Activated CD4-positive, alpha-beta T cell treated with anti-CD3 and anti-CD28 coated beads, Interleukin-2, amount 10 ng/mL, durations not matched to agents 24 days and 14 days (primary cell): ENCODE measurements around the gene TSPAN31. TPM values are rescaled to one million over a fixed set of nuclear protein-coding genes. Genes with fewer than 3 reads are reported as not detected.

ENCODE experiments used
- DNase-seq: peaks from one replicate; pipeline ENCODE4 v3.0.0; 2022
- H3K27ac Mint-ChIP-seq: one replicate; pipeline ENCODE4 v1.8.0; 2022; ENCODE audit warnings: mild to moderate bottlenecking, mixed read lengths
- H3K27me3 Mint-ChIP-seq: one replicate; pipeline ENCODE4 v1.8.0; 2022; ENCODE audit warnings: mixed read lengths
- H3K36me3 Mint-ChIP-seq: one replicate; pipeline ENCODE4 v1.8.0; 2022; ENCODE audit warnings: low read depth, mild to moderate bottlenecking, mixed read lengths
- H3K4me1 Mint-ChIP-seq: one replicate; pipeline ENCODE4 v1.8.0; 2021; ENCODE audit warnings: mixed read lengths
- H3K4me3 Mint-ChIP-seq: one replicate; pipeline ENCODE4 v1.8.0; 2022; ENCODE audit warnings: mild to moderate bottlenecking, moderate library complexity, mixed read lengths
- H3K9me3 Mint-ChIP-seq: one replicate; pipeline ENCODE4 v1.8.0; 2021; ENCODE audit warnings: mixed read lengths
- intact Hi-C: fragments of 100-400 bp; cut with micrococcal nuclease; formaldehyde crosslinking; loops from one replicate; pipeline ENCODE4 v1.15.1; 2023
- total RNA-seq: library from RNA; stranded (reverse); gene quantifications from 2 replicates; pipeline ENCODE4 v1.2.3, GENCODE V29; 2022

TSPAN31 gene
- total RNA-seq, 1 donor from 2014 or later, result 19.4 TPM

DNA sequence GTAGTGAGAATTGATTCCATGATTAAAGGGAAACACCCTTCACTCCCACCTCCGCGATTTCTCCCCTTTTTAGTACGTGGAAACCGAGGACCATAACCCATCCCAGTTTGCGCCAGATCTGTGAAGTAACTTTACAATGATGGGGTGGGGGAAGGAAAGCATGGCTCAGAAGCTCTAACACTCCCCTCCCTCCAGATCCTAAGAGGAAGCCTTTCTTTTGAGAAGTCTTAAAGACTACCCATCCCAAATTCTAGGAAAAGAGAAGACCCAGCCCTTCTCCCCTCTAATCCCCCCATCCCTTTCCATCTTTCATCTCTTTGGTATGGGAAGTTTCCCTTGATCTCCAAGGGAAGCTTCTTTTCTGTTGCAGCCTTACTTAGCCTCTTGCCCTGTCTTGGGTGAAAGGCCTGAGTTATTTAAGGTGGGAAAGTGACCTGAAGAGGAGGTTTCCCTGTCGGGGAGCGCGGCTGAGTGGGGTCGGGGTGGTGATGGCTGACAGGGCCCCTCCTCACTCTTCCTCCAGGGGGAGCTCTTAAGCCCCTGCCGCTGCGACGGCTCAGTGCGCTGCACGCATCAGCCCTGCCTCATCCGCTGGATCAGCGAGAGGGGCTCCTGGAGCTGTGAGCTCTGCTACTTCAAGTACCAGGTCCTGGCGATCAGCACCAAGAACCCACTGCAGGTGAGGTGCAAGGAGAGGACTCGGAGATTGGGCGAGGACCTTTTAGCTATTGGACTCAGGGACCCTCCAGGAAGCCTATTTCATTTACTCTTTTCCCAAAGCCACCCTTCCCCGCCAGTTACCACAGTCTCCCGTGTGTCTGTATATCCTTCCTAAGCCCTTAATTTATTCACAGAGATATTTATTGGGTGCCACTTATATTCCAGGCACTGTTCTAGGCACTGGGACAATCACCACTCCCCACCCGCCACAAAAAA is 11.8 kb downstream of the TSPAN31 start:
- H3K4me3 Mint-ChIP-seq, result peak overlapping the region; percentile 89
- H3K27me3 Mint-ChIP-seq, result no peaks in the 10 kb centered on the region
- DNase-seq, result peak; percentile 92
- peak overlapping the region; percentile 72 for H3K27ac Mint-ChIP-seq
- intact Hi-C loops, result loop anchor here (1.0 to 10.0 kb wide), 5 partner anchors 9 to 1932 kb away; partner anchors contain the start of genes DNAJC14 and ESYT1
- peaks cover 32% of the 10 kb centered on the region for H3K36me3 Mint-ChIP-seq
- no peaks in the 10 kb centered on the region for H3K9me3 Mint-ChIP-seq
- H3K4me1 Mint-ChIP-seq, result peaks cover 46% of the 10 kb centered on the region

DNA sequence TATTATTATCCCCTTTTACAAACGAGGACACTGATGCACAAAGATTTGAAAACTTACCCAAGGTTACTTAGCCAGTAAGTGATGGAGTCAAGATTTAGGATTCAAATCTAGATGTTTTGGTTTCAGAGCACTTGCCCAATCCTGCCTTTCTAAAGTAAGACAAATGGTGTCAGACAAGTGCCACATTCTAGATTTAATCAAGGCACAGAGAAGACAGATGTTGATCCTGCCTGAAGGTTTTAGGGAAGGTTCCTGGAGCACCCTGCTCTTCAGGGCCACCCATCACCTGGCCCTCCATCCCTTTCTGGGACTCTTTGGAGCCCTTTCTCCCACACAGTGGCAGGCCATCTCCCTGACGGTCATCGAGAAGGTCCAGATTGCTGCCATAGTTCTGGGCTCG is 12.9 kb downstream of the TSPAN31 start:
- no peak overlapping the region for H3K4me3 Mint-ChIP-seq
- H3K27me3 Mint-ChIP-seq, result no peaks in the 10 kb centered on the region
- H3K4me1 Mint-ChIP-seq, result peaks cover 38% of the 10 kb centered on the region
- no peak overlapping the region for H3K27ac Mint-ChIP-seq
- no peaks in the 10 kb centered on the region for H3K9me3 Mint-ChIP-seq
- intact Hi-C loops, result loop anchor here (5.0 to 10.0 kb wide), 4 partner anchors 85 to 1933 kb away; partner anchors contain the start of genes DNAJC14 and ESYT1
- DNase-seq, result no peak
- peaks cover 32% of the 10 kb centered on the region for H3K36me3 Mint-ChIP-seq

DNA sequence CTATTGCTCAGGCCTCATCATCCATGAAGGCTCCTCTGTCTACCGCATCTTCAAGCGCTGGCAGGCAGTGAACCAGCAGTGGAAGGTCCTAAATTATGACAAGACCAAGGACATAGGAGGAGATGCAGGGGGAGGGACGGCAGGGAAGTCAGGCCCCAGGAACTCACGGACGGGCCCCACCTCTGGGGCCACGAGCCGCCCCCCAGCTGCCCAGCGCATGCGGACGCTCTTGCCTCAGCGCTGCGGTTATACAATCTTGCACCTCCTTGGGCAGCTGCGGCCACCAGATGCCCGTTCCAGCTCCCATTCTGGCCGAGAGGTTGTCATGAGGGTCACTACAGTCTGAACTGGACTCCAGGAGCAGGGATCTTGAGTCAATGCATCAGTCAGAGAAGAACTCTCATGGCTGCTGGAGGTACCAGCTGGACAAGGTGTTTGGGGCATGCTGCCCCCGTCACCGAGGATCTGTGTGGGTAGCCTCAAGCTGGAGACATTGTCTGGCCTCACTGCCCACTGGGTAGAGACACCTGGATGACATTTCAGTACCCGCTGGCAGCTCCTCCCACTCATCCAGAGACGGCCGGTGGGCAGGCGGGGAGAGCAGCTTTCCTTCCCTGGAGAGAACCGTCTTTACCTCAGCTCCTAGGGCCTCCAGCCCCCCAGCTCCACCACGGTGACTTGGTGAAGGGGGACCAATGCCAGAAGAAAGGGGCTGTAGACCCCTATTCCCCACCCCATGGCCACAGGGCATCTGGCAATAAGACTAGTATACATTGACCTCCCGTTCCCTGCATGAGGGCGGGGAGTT is 13.9 kb downstream of the TSPAN31 start:
- Mint-ChIP-seq H3K4me3 (no peak overlapping the region), H3K36me3 (peaks cover 39% of the 10 kb centered on the region), H3K4me1 (peaks cover 36% of the 10 kb centered on the region), H3K27ac (no peak overlapping the region), H3K27me3 (no peaks in the 10 kb centered on the region), H3K9me3 (no peaks in the 10 kb centered on the region)
- intact Hi-C loops, result loop anchor here (5.0 to 10.0 kb wide), 4 partner anchors 84 to 1934 kb away; partner anchors contain the start of genes DNAJC14 and ESYT1
- DNase-seq, result no peak

DNA sequence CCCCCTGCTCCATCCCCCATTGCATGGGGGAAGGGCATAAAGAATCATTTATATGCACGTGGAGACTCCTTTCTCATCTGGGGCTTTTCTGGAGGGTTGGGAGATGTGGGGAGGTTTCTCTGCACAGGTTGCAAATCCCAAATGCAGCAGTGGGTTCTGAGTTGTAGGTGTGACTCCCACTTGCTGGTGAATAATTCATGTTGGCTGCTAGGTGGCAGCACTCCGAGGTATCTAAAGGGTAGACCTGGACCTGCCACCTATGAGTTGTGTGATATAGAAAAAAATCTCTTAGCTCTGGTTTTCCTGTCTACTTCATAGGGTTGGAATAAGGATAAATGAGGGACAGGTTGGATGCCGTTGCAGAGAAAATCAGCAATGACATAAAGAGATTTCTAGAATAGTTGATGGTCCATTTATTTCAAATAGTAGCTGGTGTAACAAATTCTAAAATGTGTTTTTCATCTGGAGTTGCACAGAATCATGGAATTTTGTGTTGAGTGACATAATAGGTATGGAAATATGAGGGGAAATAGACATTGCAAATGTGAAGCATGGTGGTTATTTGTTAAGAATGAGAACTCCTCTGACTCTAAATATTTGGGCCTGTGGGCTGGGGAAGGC is 14.6 kb downstream of the TSPAN31 start:
- intact Hi-C loops, result loop anchor here (5.0 to 10.0 kb wide), 4 partner anchors 83 to 1935 kb away; partner anchors contain the start of genes DNAJC14 and ESYT1
- H3K27me3 Mint-ChIP-seq, result no peaks in the 10 kb centered on the region
- H3K4me3 Mint-ChIP-seq, result no peak overlapping the region
- no peak overlapping the region for H3K27ac Mint-ChIP-seq
- peaks cover 40% of the 10 kb centered on the region for H3K36me3 Mint-ChIP-seq
- peak; percentile 80 for DNase-seq
- peaks cover 34% of the 10 kb centered on the region for H3K4me1 Mint-ChIP-seq
- no peaks in the 10 kb centered on the region for H3K9me3 Mint-ChIP-seq

DNA sequence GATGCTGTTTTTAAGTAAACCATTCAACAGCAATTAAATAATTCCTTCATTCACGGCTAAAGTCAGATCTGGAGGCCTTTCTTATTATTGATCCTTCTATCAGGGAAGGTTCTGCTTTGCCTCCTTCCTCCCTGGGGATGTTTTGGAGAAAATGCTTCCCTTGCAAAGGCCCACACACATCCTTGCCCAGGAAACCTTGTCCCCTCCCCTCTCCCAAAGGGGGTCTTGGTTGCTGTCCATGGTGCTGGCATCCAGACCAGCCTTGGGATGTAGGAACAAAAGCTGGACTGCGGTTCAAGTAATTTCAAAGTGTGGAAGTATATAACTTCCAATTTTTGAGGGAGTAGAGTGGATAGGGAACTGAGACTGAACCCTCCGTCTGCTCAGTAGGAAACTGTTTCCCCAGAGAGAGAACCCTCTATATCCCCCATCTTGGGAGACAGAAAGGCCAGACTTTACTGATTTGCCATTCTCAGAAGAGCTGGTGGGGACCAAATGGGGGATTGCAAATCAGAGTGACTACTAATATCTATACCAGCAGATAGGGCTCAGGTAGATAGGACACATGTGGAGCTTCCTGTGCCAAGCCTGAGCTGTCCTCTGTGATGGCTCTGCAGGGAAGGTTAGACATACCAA is 15.6 kb downstream of the TSPAN31 start:
- H3K27me3 Mint-ChIP-seq, result peaks cover 2% of the 10 kb centered on the region
- no peak for DNase-seq
- H3K9me3 Mint-ChIP-seq, result no peaks in the 10 kb centered on the region
- intact Hi-C loops, result no loop called here
- H3K36me3 Mint-ChIP-seq, result peaks cover 40% of the 10 kb centered on the region
- no peak overlapping the region for H3K4me3 Mint-ChIP-seq
- peaks cover 39% of the 10 kb centered on the region for H3K4me1 Mint-ChIP-seq
- no peak overlapping the region for H3K27ac Mint-ChIP-seq

DNA sequence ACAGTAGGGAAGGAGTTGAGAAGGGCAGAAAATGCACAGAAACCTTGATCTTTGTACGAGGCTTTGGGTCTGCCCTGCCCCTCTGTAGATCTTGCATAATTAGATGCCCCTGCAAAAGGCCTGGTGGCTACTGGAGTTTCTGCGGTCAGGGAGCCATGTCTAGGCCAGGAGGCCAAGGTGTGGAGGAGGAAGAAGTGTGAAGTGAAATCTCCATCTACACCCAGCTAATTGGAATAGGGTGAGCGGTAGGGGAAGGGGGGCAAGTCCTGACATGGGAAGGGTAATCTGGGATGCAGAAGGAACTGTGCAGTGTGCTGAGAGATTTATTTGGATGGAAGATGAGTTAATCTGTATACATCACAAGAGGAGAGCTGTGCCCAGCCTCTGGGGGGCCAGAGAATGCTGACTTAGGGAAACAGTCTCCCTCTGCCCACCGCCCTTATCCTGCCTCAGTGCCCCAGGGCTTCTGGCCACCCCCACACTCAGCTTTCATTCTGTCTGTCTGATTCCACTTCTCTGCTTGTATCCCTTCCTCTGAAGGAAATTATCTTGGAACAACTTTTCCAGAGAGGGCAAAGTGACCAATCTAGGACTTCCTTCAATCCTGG is 16.7 kb downstream of the TSPAN31 start:
- DNase-seq, result no peak

DNA sequence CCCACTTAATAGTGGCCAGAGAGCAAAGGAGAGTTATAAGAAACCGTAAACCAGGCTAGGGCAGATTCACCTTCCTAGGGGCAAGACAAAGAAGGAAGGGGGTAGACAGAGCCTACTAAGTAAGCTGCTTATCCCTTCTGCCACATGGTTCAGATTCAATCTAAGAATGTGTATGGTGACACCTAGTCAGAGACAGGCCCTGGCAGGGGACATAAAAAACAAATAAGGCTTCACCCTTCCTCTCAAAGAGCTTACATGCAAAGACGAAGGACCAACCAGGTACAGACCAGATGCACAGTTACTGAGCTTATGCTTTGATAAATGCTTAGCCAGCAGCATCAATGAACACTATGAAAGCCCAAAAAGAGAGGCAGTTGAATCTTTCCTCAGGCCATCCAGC is 17.6 kb downstream of the TSPAN31 start:
- Mint-ChIP-seq H3K36me3 (peaks cover 34% of the 10 kb centered on the region), H3K27ac (no peak overlapping the region), H3K9me3 (no peaks in the 10 kb centered on the region), H3K27me3 (peaks cover 8% of the 10 kb centered on the region), H3K4me1 (peaks cover 39% of the 10 kb centered on the region), H3K4me3 (no peak overlapping the region)
- intact Hi-C loops, result no loop called here
- DNase-seq, result no peak

More for the DNA sequence above, 16.7 kb downstream of the TSPAN31 start:
- Mint-ChIP-seq H3K27me3 (peaks cover 6% of the 10 kb centered on the region), H3K4me3 (no peak overlapping the region), H3K27ac (no peak overlapping the region), H3K4me1 (peaks cover 39% of the 10 kb centered on the region), H3K9me3 (no peaks in the 10 kb centered on the region), H3K36me3 (peaks cover 40% of the 10 kb centered on the region)
- intact Hi-C loops, result no loop called here

DNA sequence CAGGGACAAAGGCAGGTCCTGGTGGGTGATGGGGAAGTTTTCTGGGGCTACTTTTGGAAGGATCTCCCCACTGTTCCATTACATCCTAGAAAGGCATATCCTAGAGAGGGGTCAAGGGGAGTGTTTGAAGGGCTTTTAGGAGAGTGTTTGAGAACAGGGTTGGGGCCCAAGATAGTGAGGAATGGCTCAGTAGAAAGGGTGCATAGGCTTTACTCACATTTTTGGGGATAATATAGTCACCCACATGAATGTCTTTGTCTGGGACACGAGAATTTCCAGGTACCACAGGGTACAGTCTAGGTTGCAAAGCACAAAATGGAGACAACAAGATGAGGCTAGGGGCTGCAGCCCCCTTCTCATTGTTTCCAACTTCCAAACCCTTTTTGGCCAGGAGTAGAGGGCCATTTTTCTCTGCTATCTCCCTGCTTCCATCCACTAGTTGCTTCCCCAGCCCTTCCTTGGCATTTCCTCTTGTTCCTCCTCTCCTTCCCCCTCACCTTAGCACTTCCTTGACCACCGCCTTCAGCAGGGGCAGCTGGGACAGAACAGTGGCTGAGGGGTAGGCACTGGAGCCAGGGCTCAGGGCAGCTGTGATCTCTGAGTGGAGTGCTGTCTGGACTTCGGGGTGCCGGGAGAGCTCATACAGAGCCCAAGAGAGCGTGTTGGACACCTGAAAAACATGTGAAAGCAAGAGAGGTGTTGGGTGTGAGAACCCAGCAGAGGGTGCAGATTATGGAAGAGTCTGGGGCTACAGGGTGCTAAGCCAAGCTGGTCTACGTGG is 19.2 kb downstream of the TSPAN31 start:
- peaks cover 38% of the 10 kb centered on the region for H3K36me3 Mint-ChIP-seq
- H3K27ac Mint-ChIP-seq, result peak overlapping the region; percentile 53
- intact Hi-C loops, result no loop called here

DNA sequence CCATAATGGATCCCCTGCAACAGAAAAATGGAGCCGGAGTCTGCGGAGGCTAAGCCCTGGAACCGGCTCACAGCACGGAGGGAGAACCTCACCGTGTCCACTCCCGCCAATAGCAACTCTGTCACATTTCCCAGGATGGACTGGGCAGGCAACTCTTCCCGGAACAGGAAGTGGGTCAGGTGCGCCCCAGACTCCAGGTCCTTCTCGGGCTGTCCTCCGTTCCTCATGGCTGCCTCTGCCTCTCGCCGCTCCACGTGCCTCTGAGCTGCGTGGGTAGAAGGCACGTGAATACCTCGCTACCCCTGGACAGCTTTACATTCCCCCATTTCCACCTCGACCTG is 19.8 kb downstream of the TSPAN31 start:
- no peak for DNase-seq
- no peaks in the 10 kb centered on the region for H3K9me3 Mint-ChIP-seq
- H3K27ac Mint-ChIP-seq, result peak overlapping the region; percentile 85
- H3K27me3 Mint-ChIP-seq, result peaks cover 8% of the 10 kb centered on the region
- H3K4me3 Mint-ChIP-seq, result peak overlapping the region; percentile 93
- peaks cover 34% of the 10 kb centered on the region for H3K4me1 Mint-ChIP-seq
- intact Hi-C loops, result loop anchor here (1.0 kb wide), 1 partner anchor 8 kb away; no protein-coding TSS in a partner anchor
- H3K36me3 Mint-ChIP-seq, result peaks cover 38% of the 10 kb centered on the region

More for the DNA sequence above, 19.2 kb downstream of the TSPAN31 start:
- DNase-seq, result no peak
- Mint-ChIP-seq H3K9me3 (no peaks in the 10 kb centered on the region), H3K4me3 (peak overlapping the region; percentile 93), H3K27me3 (peaks cover 8% of the 10 kb centered on the region), H3K4me1 (peaks cover 39% of the 10 kb centered on the region)

DNA sequence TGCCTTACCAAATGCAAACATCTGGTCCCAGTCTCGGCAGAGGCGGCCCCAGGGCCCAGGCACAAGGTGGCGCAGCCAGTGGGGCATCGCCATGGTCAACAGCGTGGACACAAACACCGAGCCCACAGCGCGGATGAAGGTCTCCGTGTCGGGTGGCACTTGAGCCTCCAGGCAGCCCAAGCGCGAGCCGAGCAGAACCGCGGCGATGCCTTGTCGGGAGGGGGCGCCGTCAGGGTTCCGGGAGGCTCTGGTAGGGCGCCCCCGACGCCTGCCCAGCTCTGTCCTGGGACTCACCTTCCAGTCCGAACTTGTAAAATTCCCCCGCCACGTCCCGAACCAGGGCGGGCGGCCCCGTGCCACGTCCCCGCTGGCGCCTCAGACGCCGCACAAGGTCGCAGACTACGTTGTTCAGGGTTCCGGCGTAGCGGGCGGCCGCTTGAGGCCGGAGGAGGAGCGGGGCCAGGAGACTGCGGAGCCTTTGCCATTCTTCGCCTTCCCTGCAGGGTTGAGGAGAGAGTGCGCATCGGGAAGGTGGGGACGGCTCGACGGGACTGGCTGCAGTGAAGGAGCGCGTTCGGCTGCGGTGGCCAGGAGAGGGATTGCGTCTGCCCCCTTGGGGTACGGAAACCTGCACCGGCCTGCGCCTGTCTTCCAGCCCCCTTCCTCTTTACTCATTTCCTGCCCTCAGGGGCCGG is 20.3 kb downstream of the TSPAN31 start:
- peaks cover 8% of the 10 kb centered on the region for H3K27me3 Mint-ChIP-seq
- peaks cover 41% of the 10 kb centered on the region for H3K36me3 Mint-ChIP-seq
- intact Hi-C loops, result loop anchor here (1.0 kb wide), 1 partner anchor 9 kb away; no protein-coding TSS in a partner anchor
- H3K4me1 Mint-ChIP-seq, result peaks cover 36% of the 10 kb centered on the region
- peak overlapping the region; percentile 85 for H3K27ac Mint-ChIP-seq
- DNase-seq, result peak; percentile 88
- H3K4me3 Mint-ChIP-seq, result peak overlapping the region; percentile 93
- H3K9me3 Mint-ChIP-seq, result no peaks in the 10 kb centered on the region

DNA sequence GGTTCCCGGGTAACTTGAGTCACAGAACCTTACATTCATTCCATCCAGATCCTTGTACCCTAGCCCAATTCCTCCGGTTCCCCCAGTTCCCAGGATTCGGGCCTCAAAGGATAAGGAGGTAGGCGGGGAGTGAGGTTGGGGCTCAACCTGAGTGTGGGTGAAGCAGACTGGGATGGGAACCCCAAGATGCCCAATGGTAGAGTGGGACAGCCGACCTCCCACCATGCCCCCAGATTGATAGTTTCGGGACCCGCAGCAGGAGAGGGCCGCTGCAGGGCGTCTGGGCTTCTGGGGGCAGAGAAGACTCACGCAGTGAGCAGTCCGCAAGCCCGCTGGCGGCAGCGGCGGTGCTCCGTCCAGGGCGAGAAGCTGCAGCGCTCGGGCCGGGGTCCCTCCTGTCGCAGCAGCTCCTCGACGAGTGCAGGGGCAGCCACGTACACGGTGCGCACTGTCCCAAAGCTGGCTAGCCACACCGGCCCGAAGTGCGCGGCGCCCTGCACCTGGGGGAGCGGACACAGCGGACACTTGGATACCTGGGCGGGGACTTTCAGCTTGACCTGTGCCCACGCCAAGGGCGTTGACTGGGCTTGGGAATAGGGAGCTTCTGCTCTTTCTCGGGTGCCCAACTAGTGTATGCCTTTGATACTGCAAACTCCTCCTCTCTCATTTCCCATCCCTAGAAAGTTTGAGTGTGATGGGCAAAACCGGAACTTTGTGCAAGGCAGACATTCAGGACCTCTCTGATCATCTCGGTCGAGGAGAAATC is 21.0 kb downstream of the TSPAN31 start:
- peak; percentile 69 for DNase-seq
- peak overlapping the region; percentile 93 for H3K4me3 Mint-ChIP-seq
- peak overlapping the region; percentile 85 for H3K27ac Mint-ChIP-seq
- peaks cover 43% of the 10 kb centered on the region for H3K36me3 Mint-ChIP-seq
- intact Hi-C loops, result loop anchor here (1.0 kb wide), 1 partner anchor 10 kb away; no protein-coding TSS in a partner anchor
- H3K9me3 Mint-ChIP-seq, result no peaks in the 10 kb centered on the region
- H3K4me1 Mint-ChIP-seq, result peaks cover 38% of the 10 kb centered on the region
- peaks cover 8% of the 10 kb centered on the region for H3K27me3 Mint-ChIP-seq
